ENCODE results near the gene RPL10. TPM values are rescaled to one million over a fixed set of nuclear protein-coding genes. Genes with fewer than 3 reads are reported as not detected.
A peak's percentile ranks its signal among the peaks of the same experiment; 100 is the strongest.

The RPL10 gene
- total and polyA plus RNA-seq, 9 of the 15 experiments (the other 6 are each of a cell fraction or from before 2014, with no cell fraction given), result 3,774 to 7,600 (median 5,014) TPM

- TF ChIP-seq HDAC1 (IDR thresholded peaks at IDR 0.05) (no peak), CBX8 (IDR thresholded peaks at IDR 0.05; ENCODE audit: borderline replicate concordance, extremely low read depth, low read depth, low read length, poor library complexity, severe bottlenecking) (no peak), ID3 (CRISPR knock-in tag; IDR thresholded peaks at IDR 0.05) (no peak), ID3 (tag; IDR thresholded peaks at IDR 0.05) (peak; percentile 44; the same call in 1 of the 2 replicates), ELK1 (CRISPR knock-in tag; IDR thresholded peaks at IDR 0.05) (no peak), SIN3B (IDR thresholded peaks at IDR 0.05; ENCODE audit: low read depth) (peak; percentile 63; the same call in 1 of the 2 replicates), HLTF (IDR thresholded peaks at IDR 0.05) (peak; percentile 42; the same call in 1 of the 2 replicates), MAFG (tag; conservative IDR thresholded peaks at IDR 0.05) (no peak), ZNF316 (IDR thresholded peaks at IDR 0.05) (no peak), GABPB1 (CRISPR knock-in tag; IDR thresholded peaks at IDR 0.05) (peak; percentile 63), STAT5B (CRISPR knock-in tag; IDR thresholded peaks at IDR 0.05) (no peak), EP400 (IDR thresholded peaks at IDR 0.05) (peak; percentile 59; the same call in 1 of the 2 replicates), ZNF655 (CRISPR knock-in tag; IDR thresholded peaks at IDR 0.05) (no peak), PRMT5 (CRISPR knock-in tag; IDR thresholded peaks at IDR 0.05) (no peak), HDAC2 (IDR thresholded peaks at IDR 0.05) (peak; percentile 86), ESRRA (IDR thresholded peaks at IDR 0.05; ENCODE audit: borderline replicate concordance, low read depth) (peak; percentile 30; the same call in 1 of the 2 replicates), CTBP1 (IDR thresholded peaks at IDR 0.05; ENCODE audit: borderline replicate concordance) (peak; percentile 40; the same call in 1 of the 2 replicates), ARNT (IDR thresholded peaks at IDR 0.05) (0 out of 4 replicates have a peak, but pooled peaks of 1 of the 2 experiments have one; percentile 52), NR1H2 (CRISPR knock-in tag; IDR thresholded peaks at IDR 0.05) (no peak)
- TF ChIP-seq, protein P1, sequence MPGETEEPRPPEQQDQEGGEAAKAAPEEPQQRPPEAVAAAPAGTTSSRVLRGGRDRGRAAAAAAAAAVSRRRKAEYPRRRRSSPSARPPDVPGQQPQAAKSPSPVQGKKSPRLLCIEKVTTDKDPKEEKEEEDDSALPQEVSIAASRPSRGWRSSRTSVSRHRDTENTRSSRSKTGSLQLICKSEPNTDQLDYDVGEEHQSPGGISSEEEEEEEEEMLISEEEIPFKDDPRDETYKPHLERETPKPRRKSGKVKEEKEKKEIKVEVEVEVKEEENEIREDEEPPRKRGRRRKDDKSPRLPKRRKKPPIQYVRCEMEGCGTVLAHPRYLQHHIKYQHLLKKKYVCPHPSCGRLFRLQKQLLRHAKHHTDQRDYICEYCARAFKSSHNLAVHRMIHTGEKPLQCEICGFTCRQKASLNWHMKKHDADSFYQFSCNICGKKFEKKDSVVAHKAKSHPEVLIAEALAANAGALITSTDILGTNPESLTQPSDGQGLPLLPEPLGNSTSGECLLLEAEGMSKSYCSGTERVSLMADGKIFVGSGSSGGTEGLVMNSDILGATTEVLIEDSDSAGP (CRISPR knock-in tag; IDR thresholded peaks at IDR 0.05), result no peak
- TF ChIP-seq, protein P2, sequence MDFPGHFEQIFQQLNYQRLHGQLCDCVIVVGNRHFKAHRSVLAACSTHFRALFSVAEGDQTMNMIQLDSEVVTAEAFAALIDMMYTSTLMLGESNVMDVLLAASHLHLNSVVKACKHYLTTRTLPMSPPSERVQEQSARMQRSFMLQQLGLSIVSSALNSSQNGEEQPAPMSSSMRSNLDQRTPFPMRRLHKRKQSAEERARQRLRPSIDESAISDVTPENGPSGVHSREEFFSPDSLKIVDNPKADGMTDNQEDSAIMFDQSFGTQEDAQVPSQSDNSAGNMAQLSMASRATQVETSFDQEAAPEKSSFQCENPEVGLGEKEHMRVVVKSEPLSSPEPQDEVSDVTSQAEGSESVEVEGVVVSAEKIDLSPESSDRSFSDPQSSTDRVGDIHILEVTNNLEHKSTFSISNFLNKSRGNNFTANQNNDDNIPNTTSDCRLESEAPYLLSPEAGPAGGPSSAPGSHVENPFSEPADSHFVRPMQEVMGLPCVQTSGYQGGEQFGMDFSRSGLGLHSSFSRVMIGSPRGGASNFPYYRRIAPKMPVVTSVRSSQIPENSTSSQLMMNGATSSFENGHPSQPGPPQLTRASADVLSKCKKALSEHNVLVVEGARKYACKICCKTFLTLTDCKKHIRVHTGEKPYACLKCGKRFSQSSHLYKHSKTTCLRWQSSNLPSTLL (IDR thresholded peaks at IDR 0.05), result no peak
Observed at GRCh38 chrX:154428176-154429171, 30.3 kb downstream of the RPL10 start, which contains the start of gene ATP6AP1 (continued).

Measured in K562 (cell line).